Measurements from ENCODE around the gene AIDA.
"Not testable (repeated sequence)": the region's sequence is repeated elsewhere in the genome, so short reads cannot be mapped to it uniquely, and the experiment has no call there.

The AIDA gene

DNA sequence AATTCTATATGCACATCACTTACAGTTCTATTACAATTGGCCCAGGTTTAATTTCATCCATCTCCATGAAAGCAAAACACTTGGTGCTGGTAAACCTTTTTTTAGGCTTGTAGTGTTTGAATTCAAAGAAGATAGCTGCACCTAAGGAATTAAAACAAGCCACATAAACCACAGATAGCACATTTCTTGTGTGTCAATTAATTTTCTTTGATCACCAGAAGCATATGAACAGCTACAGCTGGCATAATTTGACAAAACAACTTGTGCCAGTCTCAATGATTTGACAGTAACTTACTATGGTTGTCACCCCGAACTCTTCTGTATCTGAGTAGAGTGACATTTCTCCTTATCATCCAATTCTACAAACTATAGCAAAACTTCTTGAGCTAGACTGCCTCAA lies 42.2 kb downstream of the AIDA start:
- TF ChIP-seq, protein P1, sequence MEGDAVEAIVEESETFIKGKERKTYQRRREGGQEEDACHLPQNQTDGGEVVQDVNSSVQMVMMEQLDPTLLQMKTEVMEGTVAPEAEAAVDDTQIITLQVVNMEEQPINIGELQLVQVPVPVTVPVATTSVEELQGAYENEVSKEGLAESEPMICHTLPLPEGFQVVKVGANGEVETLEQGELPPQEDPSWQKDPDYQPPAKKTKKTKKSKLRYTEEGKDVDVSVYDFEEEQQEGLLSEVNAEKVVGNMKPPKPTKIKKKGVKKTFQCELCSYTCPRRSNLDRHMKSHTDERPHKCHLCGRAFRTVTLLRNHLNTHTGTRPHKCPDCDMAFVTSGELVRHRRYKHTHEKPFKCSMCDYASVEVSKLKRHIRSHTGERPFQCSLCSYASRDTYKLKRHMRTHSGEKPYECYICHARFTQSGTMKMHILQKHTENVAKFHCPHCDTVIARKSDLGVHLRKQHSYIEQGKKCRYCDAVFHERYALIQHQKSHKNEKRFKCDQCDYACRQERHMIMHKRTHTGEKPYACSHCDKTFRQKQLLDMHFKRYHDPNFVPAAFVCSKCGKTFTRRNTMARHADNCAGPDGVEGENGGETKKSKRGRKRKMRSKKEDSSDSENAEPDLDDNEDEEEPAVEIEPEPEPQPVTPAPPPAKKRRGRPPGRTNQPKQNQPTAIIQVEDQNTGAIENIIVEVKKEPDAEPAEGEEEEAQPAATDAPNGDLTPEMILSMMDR (IDR thresholded peaks at IDR 0.05; ENCODE audit: insufficient read depth, low read length), result no peak
- TF ChIP-seq SPI1 (IDR thresholded peaks at IDR 0.05; ENCODE audit: borderline replicate concordance, low read depth), result no peak
- TF ChIP-seq GABPA (IDR thresholded peaks at IDR 0.05; ENCODE audit: low read depth), result no peak
- H3K4me3 ChIP-seq (replicated peaks; ENCODE audit: insufficient read depth, low read length), result no peak overlapping the region
- no peak for DNase-seq (ENCODE audit: low read depth in 1 of 2, low spot score in 1 of 2)
- no peaks in the 10 kb centered on the region for H3K27me3 ChIP-seq (ENCODE audit: insufficient read depth, poor library complexity, severe bottlenecking)
- H3K27ac ChIP-seq (replicated peaks), result no peak overlapping the region

DNA sequence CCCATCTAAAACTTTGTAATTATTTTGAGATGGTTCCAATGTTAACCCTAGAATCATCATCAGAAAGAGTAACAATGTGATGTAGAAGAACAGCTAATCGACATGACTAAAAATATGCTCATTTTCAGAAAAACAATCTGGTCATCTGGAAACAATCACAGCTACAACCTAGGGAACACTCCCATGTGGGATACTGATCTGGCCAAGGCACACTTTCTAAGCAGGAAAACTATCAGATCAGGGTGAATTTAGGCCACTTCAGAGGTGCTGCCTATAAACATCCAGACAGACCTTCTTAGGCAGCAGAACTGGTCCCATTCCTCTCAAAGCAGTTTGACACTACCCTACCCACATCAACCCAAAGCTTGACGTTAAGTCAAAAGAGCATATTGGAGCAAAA lies 43.2 kb downstream of the AIDA start:
- H3K27ac ChIP-seq (replicated peaks); H3K27me3 ChIP-seq (ENCODE audit: insufficient read depth, poor library complexity, severe bottlenecking); H3K4me3 ChIP-seq (replicated peaks; ENCODE audit: insufficient read depth, low read length); DNase-seq (ENCODE audit: low read depth in 1 of 2, low spot score in 1 of 2): not testable (repeated sequence)

DNA sequence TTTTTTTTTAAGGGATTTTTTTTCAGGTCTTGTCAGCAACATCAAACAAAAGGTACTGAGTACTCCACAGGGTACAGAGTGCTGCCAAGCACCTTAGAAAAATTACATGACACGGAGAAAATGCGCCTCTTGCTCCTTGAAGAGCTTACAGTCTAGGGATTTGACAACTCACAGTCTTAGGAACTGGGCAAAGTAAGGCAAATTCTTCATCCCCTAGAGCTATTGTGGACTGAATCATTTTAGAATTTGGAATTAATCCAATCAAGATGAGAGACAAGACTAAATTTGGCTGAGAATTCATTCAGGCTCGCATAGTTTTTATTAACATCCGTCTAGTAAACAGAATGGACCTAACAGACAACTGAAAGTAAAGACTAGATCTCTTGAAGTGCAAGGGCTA lies 44.1 kb downstream of the AIDA start:
- not testable (repeated sequence) for H3K27ac ChIP-seq (replicated peaks); H3K4me3 ChIP-seq (replicated peaks; ENCODE audit: insufficient read depth, low read length); H3K27me3 ChIP-seq (ENCODE audit: insufficient read depth, poor library complexity, severe bottlenecking); DNase-seq (ENCODE audit: low read depth in 1 of 2, low spot score in 1 of 2)

DNA sequence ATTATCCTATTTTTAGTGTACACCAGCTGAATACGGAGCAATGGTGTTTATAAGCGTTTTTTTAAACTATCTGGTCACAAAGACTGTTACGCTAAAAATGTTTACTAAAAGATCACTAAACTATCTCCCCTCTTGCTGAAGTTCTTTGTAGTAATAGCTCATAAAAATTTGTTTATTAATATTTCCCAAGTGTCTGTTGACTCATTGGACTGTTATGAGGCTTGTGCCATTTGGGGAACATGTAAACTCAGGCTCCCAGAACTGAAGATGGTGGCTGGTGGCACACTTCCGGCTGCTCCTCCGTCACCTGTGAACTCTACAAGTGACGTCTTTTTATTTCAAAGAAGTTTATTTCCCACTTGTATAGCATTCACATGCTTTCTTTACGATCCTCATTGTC lies 46.3 kb downstream of the AIDA start:
- no peak overlapping the region for H3K27ac ChIP-seq (replicated peaks)
- no peak for TF ChIP-seq GABPA (IDR thresholded peaks at IDR 0.05; ENCODE audit: low read depth)
- TF ChIP-seq SPI1 (IDR thresholded peaks at IDR 0.05; ENCODE audit: borderline replicate concordance, low read depth), result no peak
- TF ChIP-seq, protein P1 (IDR thresholded peaks at IDR 0.05; ENCODE audit: insufficient read depth, low read length), result no peak
- TF ChIP-seq, protein P2, sequence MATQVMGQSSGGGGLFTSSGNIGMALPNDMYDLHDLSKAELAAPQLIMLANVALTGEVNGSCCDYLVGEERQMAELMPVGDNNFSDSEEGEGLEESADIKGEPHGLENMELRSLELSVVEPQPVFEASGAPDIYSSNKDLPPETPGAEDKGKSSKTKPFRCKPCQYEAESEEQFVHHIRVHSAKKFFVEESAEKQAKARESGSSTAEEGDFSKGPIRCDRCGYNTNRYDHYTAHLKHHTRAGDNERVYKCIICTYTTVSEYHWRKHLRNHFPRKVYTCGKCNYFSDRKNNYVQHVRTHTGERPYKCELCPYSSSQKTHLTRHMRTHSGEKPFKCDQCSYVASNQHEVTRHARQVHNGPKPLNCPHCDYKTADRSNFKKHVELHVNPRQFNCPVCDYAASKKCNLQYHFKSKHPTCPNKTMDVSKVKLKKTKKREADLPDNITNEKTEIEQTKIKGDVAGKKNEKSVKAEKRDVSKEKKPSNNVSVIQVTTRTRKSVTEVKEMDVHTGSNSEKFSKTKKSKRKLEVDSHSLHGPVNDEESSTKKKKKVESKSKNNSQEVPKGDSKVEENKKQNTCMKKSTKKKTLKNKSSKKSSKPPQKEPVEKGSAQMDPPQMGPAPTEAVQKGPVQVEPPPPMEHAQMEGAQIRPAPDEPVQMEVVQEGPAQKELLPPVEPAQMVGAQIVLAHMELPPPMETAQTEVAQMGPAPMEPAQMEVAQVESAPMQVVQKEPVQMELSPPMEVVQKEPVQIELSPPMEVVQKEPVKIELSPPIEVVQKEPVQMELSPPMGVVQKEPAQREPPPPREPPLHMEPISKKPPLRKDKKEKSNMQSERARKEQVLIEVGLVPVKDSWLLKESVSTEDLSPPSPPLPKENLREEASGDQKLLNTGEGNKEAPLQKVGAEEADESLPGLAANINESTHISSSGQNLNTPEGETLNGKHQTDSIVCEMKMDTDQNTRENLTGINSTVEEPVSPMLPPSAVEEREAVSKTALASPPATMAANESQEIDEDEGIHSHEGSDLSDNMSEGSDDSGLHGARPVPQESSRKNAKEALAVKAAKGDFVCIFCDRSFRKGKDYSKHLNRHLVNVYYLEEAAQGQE (IDR thresholded peaks at IDR 0.05; ENCODE audit: insufficient replicate concordance, low read depth), result no peak
- no peak for TF ChIP-seq POLR2AphosphoS5 (IDR thresholded peaks at IDR 0.05; ENCODE audit: low read depth)
- no peak overlapping the region for H3K4me3 ChIP-seq (replicated peaks; ENCODE audit: insufficient read depth, low read length)
- no peaks in the 10 kb centered on the region for H3K27me3 ChIP-seq (ENCODE audit: insufficient read depth, poor library complexity, severe bottlenecking)
- DNase-seq (ENCODE audit: low read depth in 1 of 2, low spot score in 1 of 2), result no peak

DNA sequence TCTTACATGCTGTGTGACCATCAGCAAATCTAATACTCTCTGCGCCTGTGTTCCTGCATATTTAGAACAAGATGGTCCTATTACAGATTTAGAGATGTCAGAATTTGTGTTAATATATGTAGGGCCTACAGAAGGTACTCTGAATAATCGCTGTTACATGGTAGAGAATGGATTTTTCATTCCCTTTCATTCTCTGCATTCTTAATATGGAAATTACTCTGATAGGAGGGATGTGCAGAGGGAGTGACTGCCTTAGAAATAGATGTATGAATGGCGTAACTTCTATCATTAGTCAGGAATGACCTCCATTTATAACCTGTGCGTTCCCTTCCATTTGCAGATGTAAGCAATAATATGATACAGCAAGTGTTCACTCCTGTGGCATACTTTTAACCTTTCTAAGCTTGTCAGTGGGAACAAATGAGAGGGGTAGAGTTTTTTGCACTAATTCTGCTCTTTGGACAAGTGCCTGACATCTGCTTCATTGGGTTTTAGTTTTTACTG lies 48.8 kb downstream of the AIDA start:
- Histone ChIP-seq H3K4me3 (replicated peaks; ENCODE audit: insufficient read depth, low read length) (no peak overlapping the region), H3K27ac (replicated peaks) (no peak overlapping the region)
- TF ChIP-seq, protein P1 (IDR thresholded peaks at IDR 0.05; ENCODE audit: insufficient read depth, low read length), result no peak
- TF ChIP-seq POLR2AphosphoS5 (IDR thresholded peaks at IDR 0.05; ENCODE audit: low read depth), result no peak
- no peak for TF ChIP-seq SPI1 (IDR thresholded peaks at IDR 0.05; ENCODE audit: borderline replicate concordance, low read depth)
- TF ChIP-seq, protein P2 (IDR thresholded peaks at IDR 0.05; ENCODE audit: insufficient replicate concordance, low read depth), result no peak
- no peak for TF ChIP-seq GABPA (IDR thresholded peaks at IDR 0.05; ENCODE audit: low read depth)

More for the DNA sequence above, 48.8 kb downstream of the AIDA start:
- H3K27me3 ChIP-seq (ENCODE audit: insufficient read depth, poor library complexity, severe bottlenecking), result no peaks in the 10 kb centered on the region
- DNase-seq (ENCODE audit: low read depth in 1 of 2, low spot score in 1 of 2), result no peak

Measured in HL-60 (cell line).